HG02840 (cell line): ENCODE measurements around the gene STAB1.

Experiments used
- ATAC-seq: cut with Tn5 transposase; IDR thresholded peaks from one replicate; pipeline ENCODE4 v1.9.1; 2021; ENCODE audit warnings: mild to moderate bottlenecking, moderate library complexity, moderate number of reproducible peaks; ENCODE audit not compliant: unreplicated experiment, low FRiP score

Gene STAB1

DNA sequence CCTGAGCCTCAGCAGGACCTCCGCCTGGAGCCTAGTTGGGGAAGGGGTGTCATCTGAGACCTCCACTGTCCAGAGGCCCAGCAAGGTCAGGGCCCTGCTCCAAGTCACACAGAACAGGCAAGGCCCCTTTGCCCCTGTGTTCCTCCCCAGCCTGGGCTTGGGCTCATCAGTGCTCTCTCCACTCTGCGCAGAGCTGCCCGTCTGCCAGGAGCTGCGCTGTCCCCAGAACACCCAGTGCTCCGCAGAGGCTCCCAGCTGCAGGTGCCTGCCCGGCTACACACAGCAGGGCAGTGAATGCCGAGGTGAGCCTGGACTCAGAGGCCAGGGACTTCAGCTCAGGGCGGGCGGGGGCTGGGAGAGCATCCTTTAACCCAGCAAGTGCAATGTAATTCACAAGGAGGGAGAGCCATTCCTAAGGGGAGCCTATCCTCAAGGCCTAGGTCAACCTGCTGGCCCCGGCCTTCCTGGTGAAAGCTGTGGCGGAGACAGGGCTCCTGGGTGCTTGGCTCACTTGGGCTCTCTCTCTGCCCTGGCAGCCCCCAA is 7.7 kb downstream of the STAB1 start:
- ATAC-seq = no peak

DNA sequence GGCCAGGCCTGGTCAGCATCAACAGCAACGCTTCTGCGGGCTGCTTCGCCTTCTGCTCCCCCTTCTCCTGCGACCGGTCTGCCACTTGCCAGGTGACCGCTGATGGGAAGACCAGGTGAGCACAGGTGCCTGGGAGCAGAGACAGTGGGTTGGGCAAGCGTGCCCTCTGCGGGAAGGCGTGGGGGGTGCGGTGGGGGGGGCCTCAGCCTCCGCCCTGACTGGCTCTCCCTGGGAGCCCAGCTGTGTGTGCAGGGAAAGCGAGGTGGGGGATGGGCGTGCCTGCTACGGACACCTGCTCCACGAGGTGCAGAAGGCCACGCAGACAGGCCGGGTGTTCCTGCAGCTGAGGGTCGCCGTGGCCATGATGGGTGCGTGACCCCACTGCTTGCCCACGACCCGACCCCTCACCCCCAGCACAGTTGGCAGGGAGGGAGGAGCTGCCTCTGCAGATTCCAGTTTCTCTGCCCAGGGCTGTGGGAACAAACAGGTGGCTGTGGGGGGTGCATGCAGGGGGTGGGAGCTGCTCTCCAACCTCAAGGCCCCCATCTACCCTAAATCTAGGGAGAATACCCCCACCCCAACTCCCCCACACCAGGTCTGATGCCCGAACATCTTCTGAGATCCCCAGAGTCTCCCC is 8.8 kb downstream of the STAB1 start:
- no peak for ATAC-seq

DNA sequence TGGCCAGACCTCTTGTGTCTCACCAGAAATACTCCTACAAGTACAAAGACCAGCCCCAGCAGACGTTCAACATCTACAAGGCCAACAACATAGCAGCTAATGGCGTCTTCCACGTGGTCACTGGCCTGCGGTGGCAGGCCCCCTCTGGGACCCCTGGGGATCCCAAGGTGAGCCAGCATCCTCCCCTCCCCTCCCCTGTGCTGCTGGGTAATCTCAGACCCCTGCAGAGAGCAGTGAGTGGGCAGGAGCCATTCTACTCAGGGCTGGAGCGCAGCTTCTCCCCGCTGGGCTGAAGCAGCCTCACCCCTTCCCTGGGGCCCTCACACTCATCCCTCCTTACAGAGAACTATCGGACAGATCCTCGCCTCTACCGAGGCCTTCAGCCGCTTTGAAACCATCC is 9.8 kb downstream of the STAB1 start:
- ATAC-seq = no peak

DNA sequence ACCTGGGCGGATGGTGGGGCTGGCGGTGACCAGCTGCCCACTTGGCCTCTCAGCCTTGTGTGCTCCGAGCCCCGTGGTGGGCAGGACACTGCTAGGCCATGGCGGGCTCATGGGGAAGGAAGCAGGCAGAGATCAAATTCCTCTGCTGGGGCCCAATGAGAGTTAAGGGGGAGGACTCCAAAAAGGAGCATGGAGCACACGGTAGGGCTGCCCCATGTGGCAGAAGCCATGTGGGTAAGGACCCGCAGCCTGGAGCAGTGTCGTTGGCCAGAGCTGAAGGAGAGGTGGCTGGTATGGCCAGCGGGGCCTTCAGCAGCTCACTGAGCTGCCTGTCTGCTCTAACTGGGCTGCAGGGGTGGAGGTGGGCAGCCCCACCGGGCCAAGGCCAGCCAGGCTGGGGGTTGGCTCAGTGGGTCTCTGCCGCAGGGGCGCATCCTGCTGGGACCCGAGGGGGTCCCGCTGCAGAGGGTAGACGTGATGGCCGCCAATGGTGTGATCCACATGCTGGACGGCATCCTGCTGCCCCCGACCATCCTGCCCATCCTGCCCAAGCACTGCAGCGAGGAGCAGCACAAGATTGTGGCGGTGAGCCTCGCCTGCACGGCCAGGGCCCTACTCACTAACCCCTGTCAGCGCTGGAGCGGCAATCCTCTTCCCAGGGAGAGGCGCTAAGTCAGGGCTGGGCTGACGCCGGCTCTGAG is 11.3 kb downstream of the STAB1 start:
- ATAC-seq = no peak

DNA sequence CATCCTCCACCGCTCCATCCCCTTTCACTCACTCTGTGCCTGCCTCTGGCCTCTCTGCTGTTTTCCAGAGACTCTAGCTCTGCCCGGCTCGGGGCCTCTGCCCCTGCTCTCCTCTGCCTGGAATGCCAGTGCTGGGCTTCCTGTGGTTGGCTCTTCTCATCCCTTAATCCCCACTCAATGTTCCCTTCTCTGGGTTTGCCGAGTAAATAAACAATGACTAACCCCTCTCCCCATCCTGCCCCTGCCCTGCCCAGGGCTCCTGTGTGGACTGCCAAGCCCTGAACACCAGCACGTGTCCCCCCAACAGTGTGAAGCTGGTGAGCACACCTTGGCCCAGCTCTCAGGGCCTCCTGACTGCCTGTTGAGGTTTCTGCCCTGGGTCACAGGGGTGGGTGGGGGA is 12.2 kb downstream of the STAB1 start:
- no peak for ATAC-seq

DNA sequence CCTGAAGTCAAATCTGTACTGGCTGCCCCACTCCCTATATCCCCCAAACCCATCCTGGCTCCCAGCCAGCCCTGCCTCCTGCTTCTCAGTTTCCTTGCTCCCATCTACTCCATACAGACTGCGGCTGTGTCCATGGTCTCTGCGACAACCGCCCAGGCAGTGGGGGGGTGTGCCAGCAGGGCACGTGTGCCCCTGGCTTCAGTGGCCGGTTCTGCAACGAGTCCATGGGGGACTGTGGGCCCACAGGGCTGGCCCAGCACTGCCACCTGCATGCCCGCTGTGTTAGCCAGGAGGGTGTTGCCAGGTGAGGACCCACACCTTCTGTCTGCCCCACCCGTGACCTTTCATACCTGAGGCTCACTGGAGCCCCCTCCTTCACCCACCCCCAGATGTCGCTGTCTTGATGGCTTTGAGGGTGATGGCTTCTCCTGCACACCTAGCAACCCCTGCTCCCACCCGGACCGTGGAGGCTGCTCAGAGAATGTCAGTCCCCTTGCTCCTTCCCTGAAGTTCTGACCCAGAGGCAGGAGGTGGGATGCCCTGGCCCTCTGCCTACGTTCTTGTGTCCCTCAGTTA is 14.7 kb downstream of the STAB1 start:
- no peak for ATAC-seq

DNA sequence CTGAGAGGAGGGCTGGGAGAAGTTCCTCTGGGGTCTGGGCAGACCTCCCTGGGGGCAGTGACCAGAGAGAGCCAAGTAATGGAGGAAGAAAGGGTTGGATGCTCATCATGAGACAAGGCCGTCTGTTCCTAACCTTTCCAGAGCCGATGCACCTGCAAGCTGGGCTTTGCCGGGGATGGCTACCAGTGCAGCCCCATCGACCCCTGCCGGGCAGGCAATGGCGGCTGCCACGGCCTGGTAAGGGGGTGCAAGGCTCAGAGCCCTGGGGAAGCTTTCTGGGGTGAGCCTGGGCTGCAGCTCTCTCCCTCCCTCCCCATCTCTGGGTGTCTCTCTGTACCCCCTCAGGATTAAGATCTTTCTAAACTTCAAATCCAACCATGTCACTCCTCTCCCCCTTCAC is 16.4 kb downstream of the STAB1 start:
- ATAC-seq = no peak

DNA sequence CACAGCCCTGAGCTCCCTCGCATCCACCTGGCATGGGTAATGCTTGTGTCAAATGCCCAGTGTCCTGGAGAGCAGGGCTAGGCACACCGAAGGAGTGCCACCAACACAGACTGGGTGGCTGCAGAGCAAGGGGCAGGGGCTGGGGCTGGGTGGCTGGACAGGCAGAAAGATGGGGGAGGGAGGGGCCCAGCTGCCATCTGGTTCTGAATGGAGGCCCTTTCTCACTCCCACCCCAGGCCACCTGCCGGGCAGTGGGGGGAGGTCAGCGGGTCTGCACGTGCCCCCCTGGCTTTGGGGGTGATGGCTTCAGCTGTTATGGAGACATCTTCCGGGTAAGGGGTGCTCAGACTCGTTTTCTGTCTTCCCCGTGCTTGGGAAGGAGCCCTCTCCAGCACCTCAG is 17.0 kb downstream of the STAB1 start:
- no peak for ATAC-seq

DNA sequence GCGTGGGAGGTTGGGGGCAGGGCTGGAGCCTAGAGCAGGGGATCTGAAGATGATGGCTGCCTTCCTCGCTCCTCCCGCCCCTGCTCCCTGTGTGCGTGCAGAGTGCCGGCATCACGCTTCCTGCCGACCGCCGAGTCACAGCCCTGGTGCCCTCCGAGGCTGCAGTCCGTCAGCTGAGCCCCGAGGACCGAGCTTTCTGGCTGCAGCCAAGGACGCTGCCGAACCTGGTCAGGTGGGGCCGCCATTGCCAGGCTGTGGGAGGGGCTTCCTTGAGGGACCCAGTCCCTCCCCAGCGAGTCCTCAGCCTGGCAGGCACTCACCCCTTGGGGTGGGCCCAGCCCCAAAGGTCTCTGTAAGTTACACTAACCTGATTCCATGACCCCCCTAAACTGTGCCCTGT is 17.6 kb downstream of the STAB1 start:
- ATAC-seq = no peak

DNA sequence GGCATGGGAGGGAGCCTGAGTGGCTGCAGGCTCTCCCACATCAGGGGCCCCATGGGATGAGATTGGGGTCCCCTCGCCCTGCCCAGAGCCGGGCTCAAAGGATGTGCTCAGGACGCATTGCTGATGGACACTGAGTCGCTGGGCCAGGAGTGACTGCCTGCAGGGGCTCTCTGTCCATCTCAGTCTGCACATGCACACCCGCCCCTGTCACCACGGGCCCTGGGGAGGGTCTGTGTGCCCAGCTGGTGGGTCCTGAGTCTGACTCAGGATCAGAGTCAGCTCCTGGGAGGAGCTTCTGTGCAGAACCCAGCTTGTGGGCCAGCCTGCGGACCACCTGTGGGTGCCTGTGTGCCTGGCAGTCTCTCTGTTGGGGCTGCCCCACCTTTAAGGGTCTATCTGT is 18.1 kb downstream of the STAB1 start:
- ATAC-seq = no peak

DNA sequence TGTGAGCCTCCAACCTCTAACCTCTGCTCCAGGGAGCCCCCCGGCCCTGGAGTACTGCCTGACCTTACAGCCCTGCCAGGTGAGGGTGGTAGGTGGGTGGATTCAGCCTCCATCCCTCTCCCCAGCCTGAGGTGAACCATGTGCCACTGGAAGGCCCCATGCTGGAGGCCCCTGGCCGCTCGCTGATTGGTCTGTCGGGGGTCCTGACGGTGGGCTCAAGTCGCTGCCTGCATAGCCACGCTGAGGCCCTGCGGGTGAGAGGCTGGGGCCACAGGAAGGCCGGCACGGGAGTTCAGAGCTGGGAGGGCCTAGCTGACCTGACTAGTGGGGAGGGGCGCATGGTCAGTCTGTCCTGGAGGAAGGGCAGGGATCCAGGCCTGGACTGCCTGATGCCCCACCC is 19.4 kb downstream of the STAB1 start:
- no peak for ATAC-seq

DNA sequence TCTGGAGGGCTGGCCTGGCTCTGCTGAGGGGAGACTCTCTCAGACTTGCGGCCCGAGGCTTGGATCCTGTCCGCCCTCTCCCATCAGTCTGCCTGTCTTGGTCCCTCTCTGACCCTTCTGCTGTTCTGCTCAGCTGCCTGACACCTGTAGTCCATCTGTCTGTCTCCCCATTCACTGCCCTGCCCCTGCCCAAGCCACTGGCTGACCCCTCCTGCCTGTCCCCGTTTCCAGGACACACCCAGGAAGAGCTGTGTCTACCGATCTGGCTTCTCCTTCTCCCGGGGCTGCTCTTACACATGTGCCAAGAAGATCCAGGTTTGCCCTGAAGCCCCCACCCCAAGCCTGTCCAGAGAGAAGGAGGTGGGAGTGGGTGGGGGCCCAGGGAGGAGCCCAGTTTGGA is 20.1 kb downstream of the STAB1 start:
- ATAC-seq = no peak

DNA sequence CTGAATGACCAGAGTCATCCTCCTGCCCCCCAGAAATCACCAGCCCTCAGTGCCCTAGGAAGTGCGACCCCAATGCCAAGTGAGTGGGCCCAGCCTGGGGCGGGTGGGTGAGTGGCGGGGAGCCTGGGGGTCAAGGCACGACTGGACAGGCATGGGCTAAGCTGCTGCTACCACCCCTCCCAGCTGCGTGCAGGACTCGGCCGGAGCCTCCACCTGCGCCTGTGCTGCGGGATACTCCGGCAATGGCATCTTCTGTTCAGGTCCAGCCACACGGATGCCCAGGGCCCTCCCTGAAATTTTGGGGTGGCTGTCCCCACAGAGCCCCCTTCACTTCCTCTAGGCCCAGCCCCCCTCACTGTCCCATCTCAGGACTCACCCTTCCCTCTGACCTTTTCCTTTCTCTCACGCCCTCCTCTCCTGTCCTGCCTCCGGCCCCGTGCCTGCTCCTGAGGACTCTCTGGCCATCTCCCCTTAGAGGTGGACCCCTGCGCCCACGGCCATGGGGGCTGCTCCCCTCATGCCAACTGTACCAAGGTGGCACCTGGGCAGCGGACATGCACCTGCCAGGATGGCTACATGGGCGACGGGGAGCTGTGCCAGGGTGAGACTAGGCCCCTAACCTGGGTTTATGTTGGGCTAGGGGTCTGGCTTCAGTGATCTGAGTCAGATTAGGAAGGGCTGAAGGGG is 21.5 kb downstream of the STAB1 start:
- no peak for ATAC-seq

DNA sequence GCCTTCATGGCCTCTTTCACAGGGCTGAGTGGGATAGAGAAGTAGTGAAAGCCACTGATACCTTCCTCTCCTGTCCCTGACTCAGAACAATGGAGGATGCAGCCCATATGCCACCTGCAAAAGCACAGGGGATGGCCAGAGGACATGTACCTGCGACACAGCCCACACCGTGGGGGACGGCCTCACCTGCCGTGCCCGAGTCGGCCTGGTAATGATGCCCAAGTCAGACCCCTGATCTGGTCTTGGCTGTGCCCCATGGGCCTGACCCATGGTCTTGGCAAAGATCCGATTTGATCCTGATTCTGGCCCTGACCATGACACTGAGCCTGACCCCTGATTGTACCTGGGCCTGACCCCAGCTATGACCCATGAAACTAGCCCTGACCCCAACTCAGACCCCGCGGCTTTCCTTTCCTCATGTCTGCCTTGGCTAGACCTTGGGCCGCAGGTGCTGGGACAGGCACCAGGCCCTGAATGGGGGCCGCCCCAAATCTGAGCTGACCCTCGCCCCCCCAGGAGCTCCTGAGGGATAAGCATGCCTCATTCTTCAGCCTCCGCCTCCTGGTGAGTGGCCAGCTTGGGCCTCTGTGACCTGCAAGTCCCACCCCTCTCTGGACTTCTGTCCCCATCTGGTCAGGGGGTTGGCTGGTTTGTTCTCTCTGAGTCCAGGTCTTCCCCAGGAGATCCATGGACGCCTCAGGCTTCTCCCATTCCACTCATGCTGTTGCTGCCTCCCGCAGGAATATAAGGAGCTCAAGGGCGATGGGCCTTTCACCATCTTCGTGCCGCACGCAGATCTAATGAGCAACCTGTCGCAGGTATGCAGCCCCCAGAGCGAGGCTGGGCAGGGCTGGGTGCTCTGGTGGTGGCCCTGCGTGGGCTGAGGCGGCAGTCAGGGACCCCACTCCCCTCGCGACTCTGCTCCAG is 22.9 kb downstream of the STAB1 start:
- ATAC-seq = no peak

DNA sequence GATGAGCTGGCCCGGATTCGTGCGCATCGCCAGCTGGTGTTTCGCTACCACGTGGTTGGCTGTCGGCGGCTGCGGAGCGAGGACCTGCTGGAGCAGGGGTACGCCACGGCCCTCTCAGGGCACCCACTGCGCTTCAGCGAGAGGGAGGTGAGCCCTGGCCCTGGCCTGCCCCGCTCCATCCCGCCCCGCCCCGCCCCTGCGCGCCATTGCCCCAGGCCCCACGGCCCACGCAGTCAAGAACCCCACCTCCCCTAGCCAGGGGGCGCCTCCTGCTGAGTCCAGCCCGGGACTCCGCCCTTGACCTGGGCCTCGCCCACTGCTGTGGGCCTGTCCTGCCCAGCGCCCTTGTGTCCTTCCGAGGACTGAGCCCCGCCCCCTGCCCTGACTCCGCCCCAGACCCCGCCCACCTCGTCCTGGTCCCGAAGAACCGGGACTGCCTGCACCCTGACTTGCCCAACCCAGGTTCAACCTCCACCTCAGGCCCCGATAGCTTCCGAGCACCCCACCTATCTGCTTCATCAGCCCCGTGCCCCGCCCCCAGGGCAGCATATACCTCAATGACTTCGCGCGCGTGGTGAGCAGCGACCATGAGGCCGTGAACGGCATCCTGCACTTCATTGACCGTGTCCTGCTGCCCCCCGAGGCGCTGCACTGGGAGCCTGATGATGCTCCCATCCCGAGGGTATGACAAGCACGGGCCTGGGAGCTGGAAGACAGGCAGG is 23.7 kb downstream of the STAB1 start:
- no peak for ATAC-seq

DNA sequence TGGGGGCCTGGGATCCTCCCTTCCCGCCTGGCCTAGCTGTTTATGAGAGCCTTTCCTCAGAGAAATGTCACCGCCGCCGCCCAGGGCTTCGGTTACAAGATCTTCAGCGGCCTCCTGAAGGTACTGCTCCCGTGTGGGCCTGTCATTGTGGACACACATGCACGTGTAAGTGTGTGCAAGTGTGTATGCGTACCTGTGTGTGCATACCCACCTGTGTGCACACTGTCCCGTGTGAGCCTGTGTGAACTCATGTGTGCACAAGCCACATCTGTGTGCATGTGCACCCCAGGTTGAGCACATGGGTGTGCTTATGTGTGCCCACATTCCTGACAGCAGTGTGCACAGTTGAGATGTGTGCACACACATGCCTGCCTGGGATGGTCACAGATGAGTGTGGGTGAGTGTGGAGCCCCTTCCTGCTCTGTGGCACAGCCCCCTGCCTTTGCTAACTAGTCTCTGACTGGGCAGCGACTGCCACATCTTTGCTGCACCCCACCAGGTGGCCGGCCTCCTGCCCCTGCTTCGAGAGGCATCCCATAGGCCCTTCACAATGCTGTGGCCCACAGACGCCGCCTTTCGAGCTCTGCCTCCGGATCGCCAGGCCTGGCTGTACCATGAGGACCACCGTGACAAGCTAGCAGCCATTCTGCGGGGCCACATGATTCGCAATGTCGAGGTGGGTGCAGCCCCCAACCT is 24.5 kb downstream of the STAB1 start:
- ATAC-seq = no peak

DNA sequence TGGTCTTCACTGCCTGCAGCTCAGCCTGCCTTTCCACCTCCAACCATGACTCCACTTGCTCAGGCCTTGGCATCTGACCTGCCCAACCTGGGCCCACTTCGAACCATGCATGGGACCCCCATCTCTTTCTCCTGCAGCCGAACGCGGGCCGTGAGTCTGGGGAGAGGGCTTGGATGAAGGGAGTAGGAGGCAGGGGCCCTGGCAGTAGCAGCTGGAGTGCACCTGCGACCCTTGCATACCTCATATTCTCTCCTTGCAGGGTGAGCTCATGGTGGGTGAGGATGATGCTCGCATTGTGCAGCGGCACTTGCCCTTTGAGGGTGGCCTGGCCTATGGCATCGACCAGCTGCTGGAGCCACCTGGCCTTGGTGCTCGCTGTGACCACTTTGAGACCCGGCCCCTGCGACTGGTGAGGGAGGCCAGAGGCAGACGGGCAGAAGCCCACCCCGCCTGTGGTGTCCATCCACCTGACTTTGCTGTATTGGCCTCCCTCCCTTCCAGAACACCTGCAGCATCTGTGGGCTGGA is 25.1 kb downstream of the STAB1 start:
- no peak for ATAC-seq

DNA sequence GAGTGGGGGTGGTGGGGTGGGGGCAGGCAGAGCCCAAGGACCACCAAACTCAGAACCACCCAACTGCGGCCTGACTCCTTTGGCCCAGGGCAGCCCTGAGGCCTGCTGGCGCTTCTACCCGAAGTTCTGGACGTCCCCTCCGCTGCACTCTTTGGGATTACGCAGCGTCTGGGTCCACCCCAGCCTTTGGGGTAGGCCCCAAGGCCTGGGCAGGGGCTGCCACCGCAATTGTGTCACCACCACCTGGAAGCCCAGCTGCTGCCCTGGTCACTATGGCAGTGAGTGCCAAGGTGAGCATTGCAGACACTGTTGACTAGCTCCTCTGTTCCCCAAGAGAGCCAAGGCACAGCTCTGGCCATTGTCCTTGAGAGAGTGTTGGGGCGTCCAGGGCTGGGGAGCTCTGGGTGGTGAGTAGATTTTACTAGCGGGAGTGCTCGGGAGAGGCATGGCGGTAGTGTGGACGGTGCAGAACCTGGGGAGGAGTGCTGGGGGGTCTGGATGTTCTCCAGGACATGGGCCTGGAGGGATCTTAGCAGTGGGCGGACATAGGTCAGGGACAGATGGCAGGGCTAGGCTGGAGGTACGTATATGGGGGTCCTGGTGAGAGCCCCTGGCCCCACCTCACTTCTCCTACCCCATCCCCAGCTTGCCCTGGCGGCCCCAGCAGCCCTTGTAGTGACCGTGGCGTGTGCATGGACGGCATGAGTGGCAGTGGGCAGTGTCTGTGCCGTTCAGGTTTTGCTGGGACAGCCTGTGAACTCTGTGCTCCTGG is 25.8 kb downstream of the STAB1 start:
- no peak for ATAC-seq
